ENCODE measurements around the gene ATP2A1. TPM values are rescaled to one million over a fixed set of nuclear protein-coding genes. Genes with fewer than 3 reads are reported as not detected.

Gene ATP2A1
- polyA plus RNA-seq, 6 donors from 2014 or later: not detected

- Mint-ChIP-seq H3K27ac (no peak overlapping the region), H3K4me1 (peaks cover 19 to 32% (median 20%) of the 10 kb centered on the region in 3 donors), H3K36me3 (peaks cover 0 to 8% of the 10 kb centered on the region in 2 donors), H3K9me3 (no peaks in the 10 kb centered on the region), H3K27me3 (no peaks in the 10 kb centered on the region), H3K4me3 (no peak overlapping the region)
- ATAC-seq (ENCODE audit: low read depth in 2 of 2): no peak
- DNase-seq: no peak
Observed at GRCh38 chr16:28946681-28947080, 68.4 kb downstream of the ATP2A1 start.

GRCh38 chr16:28950648-28951409, 72.5 kb downstream of the ATP2A1 start, which contains the start of gene NFATC2IP:
Gene NFATC2IP, plus strand, starts transcription at chr16:28950937. Its CDS starts 75 bp downstream, at chr16:28951012.
- Mint-ChIP-seq H3K27me3 (no peaks in the 10 kb centered on the region), H3K9me3 (peaks cover 0 to 1% (median 0%) of the 10 kb centered on the region in 7 donors), H3K27ac (peak within 1 kb of the TSS; percentile 89 to 98 (median 92)), H3K36me3 (peaks cover 0 to 15% of the 10 kb centered on the region in 2 donors), H3K4me3 (peak within 1 kb of the TSS; percentile 88 to 99 (median 96)), H3K4me1 (peaks cover 15 to 35% (median 23%) of the 10 kb centered on the region in 3 donors)
- DNase-seq (peak; percentile 99), ATAC-seq (ENCODE audit: low read depth in 2 of 2) (peak; percentile 92 to 94)

- Mint-ChIP-seq H3K27ac (peak overlapping the region in 5 of 6 donors; percentile 61 to 90 (median 81)), H3K27me3 (no peaks in the 10 kb centered on the region), H3K36me3 (peaks cover 3 to 22% of the 10 kb centered on the region in 2 donors), H3K9me3 (peaks cover 0 to 1% (median 0%) of the 10 kb centered on the region in 7 donors), H3K4me3 (peak overlapping the region; percentile 88 to 99 (median 95)), H3K4me1 (peaks cover 16 to 34% (median 25%) of the 10 kb centered on the region in 3 donors)
- ATAC-seq (ENCODE audit: low read depth in 2 of 2) (no peak), DNase-seq (no peak)
Observed at GRCh38 chr16:28951410-28951943, 73.2 kb downstream of the ATP2A1 start.

Other genes with a start within 250 kb of the ATP2A1 start
- gene NPIPB8, start 240.4 kb upstream of the ATP2A1 start, polyA plus RNA-seq (ENCODE audit: low read depth in 6 of 6): not detected
- 100 to 1,000 TPM; 140 to 243 (median 203) TPM for gene EIF3C, start 167.0 kb upstream of the ATP2A1 start, polyA plus RNA-seq (ENCODE audit: low read depth in 6 of 6)
- gene NPIPB9, start 126.7 kb upstream of the ATP2A1 start, polyA plus RNA-seq (ENCODE audit: low read depth in 6 of 6): 1 to 10 TPM in 1 of 6 donors, under 1 TPM in 4, not detected in 1; 0.29 to 1.1 (median 0.64) TPM
- 10 to 100 TPM in 5 of 6 donors, 1 to 10 TPM in 1; 3.6 to 38.2 (median 20.0) TPM for gene ATXN2L, start 55.5 kb upstream of the ATP2A1 start, polyA plus RNA-seq (ENCODE audit: low read depth in 6 of 6)
- 100 to 1,000 TPM; 123 to 231 (median 129) TPM for gene TUFM, start 32.1 kb upstream of the ATP2A1 start, polyA plus RNA-seq (ENCODE audit: low read depth in 6 of 6)
- gene SH2B1, start 14.6 kb upstream of the ATP2A1 start, polyA plus RNA-seq (ENCODE audit: low read depth in 6 of 6): 1 to 10 TPM in 5 of 6 donors, under 1 TPM in 1; 1.00 to 4.7 (median 2.7) TPM
- 10 to 100 TPM in 5 of 6 donors, 1 to 10 TPM in 1; 6.9 to 40.4 (median 21.2) TPM for gene RABEP2, start 46.8 kb downstream of the ATP2A1 start, polyA plus RNA-seq (ENCODE audit: low read depth in 6 of 6)
- gene CD19, start 53.5 kb downstream of the ATP2A1 start, polyA plus RNA-seq (ENCODE audit: low read depth in 6 of 6): 100 to 1,000 TPM; 280 to 597 (median 354) TPM
- gene NFATC2IP, start 72.4 kb downstream of the ATP2A1 start, polyA plus RNA-seq (ENCODE audit: low read depth in 6 of 6): 10 to 100 TPM; 17.8 to 32.2 (median 24.2) TPM
- 10 to 100 TPM; 11.4 to 29.9 (median 19.0) TPM for gene SPNS1, start 96.3 kb downstream of the ATP2A1 start, polyA plus RNA-seq (ENCODE audit: low read depth in 6 of 6)
- gene LAT, start 106.6 kb downstream of the ATP2A1 start, polyA plus RNA-seq (ENCODE audit: low read depth in 6 of 6): 1 to 10 TPM in 4 of 6 donors, under 1 TPM in 2; 0.29 to 3.7 (median 1.6) TPM